ENCODE measurements around the gene KIAA0586.
"Not testable (repeated sequence)": the region's sequence is repeated elsewhere in the genome, so short reads cannot be mapped to it uniquely, and the experiment has no call there.

The KIAA0586 gene

DNA sequence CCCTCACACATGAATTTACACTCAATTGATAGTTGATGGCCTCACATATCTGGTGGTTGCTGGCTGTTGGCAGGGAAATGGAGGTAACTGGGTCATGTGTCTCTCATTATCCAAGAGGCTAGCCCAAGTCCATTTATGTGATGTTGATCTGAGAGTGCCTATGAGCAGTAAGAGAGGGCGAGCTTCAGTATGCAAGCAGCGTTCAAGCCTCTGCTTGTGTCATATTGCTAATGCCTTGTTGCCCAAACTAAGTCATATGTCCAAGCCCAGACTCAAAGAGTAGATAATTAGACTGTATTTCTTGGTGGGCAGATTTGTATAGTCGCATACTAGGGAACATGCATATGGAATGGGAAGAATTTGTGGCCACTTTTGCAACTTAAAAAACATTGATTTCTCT is 126.4 kb downstream of the KIAA0586 start:
- DNase-seq, result no peak

DNA sequence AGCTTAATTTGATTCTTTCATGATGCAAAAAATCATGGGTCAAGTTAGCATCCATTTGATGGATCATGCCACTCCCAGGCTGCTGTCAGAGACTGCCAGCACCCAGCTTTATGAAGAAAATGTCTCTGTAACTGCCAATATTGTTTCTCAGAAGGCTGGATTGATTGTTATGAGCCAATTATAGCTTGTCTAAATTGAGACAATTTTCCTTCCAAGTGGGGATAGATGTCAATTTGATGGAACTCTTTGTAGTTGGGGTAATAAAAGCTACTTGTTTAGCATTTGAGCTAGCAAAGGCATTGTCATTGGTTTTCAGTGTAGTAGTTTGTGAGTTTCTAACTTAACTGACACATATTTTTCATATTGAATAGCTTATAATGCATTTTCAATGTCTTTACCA is 128.1 kb downstream of the KIAA0586 start:
- DNase-seq, result no peak

DNA sequence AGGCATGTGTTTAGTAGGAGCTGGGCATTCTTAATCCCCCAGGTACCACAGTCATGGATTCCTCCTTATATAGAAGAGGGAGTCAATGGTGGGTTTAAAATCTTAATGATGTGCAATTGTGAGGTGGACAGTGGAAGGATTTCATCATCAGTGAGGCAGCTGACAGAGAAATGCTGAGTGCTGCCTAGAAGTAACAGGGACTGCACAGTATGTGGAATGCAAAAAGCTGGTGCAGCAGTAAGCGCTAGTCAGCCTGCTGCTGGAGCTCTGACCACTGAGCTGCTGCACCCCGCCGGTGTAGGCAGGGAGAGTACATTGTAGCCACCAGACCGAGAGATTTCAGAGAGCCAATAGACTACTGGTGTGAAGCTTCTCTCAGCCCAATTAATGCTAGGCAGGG is 129.7 kb downstream of the KIAA0586 start:
- DNase-seq, result no peak

DNA sequence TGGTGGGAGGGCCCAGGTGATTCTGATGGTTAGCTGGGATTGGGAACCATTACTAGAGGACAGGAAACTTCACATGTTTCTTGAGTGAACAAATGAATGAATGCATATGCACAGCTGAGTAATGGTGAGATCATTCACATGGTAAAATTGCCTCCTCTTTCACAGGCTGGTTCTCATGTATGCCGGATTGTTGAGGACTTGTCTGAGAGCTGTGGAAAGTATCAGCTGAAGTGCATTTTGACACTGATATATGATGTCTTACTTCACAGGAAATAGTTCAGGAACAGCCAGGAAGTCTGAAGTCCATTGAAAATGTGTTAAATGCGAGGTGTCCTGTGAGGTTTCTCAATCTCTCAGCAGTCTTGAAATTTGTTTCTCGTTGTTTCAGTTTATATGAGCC is 132.7 kb downstream of the KIAA0586 start:
- no peak for DNase-seq

DNA sequence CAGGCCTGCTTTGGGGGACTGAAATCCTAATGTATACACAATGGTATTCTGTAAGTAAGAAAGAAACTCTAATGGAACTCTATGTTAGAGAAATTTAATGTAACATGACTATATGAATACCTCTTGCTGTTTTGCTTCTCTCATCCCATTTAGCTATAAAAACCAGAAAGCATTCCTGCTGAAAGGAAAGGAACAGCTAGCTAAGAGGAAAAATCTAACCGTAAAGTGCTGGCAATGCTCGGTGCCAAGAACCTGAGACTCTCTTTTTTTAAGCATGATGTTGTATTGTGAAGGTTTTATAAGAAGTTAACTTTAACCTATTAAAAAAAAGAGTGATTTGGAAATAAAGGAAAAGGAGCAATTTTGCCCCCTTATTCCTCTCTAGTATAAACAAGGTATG is 134.6 kb downstream of the KIAA0586 start:
- no peak for DNase-seq

DNA sequence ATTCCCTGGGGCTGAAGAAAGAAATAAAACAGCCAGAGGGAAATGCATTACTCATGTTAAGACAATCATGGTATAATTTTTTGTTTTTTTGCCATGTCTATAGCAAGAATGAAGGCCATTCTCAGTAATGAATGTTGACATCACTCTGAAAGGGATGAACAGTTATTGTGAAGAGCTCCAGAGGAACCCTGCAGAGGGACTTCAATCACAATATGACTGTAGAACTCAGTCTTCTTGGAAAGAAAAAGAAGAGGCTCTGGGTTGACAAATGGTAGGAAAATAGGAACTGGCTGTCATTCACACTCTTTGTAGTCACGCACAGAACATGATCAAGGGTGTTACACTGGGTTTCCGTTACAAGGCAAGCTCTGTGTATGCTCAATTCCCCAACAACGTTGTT is 136.5 kb downstream of the KIAA0586 start:
- DNase-seq, result no peak

DNA sequence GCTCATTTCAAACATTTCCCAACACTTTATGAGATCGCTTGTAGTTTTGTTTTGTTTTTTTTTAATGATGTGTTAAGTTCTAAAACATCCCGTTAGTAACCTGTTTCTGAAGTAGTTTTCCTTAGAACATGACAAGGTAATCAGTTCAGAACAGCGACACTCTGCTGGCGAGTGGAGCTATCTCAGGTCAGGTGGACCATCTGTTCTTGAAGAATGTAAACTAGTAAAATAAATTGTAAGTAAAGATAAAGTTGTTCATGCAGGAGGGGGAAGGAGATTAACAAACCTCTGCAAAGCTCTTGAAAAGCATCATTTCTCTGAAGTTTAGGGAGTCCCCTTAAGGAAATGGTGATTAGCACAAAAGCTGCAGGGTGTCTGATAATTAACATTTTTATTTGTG is 138.3 kb downstream of the KIAA0586 start:
- no peak for DNase-seq

DNA sequence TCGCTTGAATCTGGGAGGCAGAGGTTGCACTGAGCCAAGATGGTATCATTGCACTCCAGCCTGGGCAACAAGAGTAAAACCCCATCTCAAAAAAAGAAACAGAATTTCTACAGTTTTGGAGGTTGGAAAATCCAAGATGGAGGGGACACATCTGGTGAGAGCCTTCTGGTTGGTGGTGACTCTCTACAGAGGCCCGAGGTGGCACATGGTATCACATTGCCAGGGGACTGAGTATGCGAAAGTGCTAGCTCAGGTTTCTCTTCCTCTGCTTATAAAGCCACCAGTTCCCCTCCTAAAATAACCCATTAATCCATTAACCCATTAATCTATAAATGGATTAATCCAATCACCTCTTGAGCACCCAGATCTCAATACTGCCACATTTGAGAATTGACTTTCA is 139.5 kb downstream of the KIAA0586 start:
- no peak for DNase-seq

DNA sequence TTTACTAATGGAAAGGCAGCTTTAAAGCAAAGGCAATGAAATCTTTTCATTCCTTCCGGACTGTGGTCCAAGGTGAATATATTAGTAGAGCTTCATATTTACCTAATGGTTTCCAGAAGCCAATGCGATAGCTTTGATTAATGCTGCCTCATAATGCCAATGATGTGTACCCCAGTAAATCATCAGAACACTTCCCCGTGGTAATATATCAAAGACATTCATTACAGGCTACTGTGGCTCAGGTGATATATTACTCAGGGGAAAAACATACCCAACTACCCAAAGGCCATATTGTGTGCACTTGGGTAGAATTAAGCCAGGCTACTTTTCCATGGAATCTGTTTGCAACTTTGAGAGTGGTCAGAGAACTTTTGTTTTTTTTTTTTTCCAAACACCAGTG is 140.8 kb downstream of the KIAA0586 start:
- DNase-seq, result no peak

DNA sequence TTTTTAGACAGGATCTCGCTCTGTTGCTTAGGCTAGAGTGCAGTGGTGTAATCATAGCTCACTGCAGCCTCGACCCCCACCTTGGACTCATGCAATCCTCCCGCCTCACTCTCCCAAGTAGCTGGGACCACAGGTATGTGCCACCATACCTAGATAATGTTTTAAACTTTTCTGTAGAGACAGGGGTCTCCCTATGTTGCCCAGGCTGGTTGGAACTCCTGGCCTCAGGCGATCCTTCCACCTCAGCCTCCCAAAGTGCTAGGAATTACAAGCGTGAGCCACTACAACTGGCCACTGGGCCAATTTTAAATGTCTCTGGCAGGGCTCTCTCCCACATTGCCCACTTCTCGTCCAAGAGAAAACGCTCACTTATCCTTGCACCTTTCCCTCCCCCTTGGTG is 143.7 kb downstream of the KIAA0586 start:
- DNase-seq, result no peak

DNA sequence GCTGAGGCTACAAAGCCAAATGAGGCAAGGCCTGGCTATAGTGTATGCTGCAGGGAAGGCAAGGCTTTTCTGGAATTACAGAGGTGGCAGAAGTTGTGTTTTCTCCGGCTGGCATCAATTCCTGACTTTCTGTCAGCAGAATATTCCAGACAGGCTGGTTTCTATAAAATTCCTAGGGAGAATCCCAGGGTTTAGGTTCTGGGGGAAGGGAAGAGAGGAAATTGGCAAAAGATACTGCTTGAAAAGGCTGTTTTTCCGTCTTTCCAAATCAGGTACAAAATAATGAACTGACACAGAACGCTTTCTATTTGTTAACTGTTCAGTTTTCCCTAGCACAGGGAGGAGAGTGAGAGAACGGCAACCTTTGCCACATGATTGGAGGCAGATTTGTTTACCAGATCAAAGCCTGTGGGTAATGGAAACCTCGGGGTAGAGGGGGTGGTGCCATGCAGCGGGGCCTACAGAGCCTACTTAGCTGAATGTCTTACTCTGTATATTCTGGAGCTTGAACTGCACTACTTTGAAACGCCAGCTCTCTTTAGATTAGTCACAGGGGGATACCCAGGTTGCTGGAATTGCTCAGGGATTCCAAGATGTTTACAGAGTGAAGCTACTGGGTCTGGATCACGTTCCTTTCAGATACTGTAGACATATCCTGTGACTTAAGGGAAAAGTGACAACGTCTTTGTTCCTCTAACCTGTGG is 144.4 kb downstream of the KIAA0586 start:
- no peak for DNase-seq

DNA sequence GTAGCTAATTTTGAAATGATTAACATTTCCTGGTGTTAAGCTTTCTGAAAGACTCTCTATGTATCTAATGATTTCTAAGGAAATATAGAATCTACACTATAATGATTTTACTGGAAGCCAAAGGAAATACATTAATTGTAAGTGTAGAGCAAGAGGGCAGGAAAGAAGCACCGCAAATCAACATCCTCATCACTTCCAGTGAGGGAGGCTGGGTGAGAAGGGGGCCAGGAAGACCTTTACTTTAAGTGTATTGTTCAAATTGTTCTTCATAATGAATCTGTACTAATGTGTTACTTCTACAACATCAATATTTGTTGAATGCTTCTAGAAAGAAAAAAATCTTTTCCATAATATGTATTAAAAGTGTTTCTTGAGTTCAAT is 144.9 kb downstream of the KIAA0586 start:
- no peak for DNase-seq

DNA sequence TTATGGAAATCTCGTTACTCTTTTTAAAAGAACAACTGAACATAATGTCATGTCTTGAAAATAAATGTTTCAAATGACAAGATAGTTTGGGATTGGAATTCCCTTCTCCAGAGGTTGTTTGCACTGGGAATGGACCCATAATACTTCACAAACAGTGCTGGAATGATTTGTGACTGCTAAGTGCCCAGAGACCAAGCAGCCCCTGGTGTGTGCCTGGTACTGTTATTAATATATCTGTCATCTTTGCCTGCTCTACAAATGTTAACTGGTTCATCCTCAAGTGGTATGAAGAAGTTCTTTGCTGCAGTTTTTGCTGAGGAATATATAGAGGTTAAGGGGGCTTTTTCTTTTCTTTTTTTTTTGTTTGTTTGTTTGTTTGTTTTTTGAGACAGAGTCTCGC is 145.3 kb downstream of the KIAA0586 start:
- DNase-seq, result no peak

DNA sequence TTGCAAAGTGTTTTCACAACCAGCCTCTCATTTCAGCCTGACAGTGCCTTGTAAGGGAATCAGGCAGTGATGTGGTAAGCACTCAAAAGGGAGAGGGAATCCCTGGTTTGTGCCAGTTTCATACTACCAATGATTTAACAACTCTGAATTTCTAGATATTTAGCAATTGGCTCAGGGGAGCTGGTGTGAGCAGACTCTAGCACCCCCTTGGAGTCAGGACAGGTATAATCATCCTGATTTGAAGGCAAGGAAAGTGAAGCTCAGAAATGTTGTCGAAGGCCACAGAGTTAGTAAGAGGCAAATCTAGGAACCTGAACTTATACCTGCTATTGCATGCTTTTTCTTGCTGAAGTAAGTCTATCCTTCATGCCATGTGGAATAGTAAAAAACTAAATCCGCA is 147.1 kb downstream of the KIAA0586 start:
- DNase-seq, result no peak

DNA sequence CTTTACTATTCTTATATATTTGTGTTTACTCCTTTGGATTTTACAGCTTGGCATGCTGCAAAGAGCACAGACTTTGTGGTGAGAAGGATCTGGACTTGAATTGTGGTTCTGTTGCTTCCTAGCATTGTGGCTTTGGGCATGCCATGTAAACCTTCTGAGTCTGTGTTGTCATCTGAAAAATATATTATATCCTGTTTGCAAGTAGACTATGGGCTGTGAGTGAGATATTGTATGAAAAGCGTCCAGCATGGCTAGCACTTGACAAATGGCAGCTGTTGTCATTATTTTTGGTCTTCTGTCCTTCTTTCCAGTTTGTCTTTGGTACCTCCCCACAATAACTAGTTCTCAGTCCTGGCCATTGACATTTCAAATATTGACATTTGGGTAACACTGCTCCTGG is 148.4 kb downstream of the KIAA0586 start:
- DNase-seq, result no peak

DNA sequence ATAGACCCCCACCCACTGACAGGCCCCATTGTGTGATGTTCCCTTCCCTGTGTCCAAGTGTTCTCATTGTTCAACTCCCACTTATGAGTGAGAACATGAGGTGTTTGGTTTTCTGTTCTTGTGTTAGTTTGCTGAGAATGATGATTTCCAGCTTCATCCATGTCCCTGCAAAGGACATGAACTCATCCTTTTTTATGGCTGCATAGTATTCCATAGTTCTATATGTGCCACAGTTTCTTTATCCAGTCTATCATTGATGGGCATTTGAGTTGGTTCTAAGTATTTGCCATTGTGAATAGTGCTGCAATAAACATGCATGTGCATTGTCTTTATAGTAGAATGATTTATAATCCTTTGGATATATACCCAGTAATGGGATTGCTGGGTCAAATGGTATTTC is 152.5 kb downstream of the KIAA0586 start:
- not testable (repeated sequence) for DNase-seq

DNA sequence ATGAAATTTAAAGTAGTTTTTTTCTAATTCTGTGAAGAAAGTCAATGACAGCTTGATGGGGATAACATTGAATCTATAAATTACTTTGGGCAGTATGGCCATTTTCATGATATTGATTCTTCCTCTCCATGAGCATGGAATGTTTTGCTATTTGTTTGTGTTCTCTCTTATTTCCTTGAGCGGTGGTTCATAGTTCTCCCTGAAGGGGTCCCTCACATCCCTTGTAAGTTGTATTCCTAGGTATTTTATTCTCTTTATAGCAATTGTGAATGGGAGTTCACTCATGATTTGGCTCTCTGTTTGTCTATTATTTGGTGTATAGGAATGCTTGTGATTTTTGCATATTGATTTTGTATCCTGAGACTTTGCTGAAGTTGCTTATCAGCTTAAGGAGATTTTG is 153.9 kb downstream of the KIAA0586 start:
- DNase-seq, result not testable (repeated sequence)

DNA sequence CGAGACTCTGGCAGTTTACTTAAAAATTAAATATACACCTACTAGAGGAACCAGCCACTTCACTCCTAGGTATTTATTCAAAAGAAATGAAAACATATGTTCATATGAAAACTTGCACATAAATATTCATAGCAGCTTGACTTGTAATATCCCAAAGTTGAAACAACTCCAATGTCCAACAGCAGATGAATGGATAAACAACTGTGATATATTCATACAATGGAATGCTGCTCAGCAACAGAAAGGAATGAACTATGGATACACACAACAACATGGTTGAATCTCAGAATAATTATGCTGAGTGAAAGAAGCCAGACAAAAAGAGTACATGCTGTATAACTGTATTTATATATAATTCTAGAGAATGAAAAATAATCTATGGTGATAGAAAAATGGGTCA is 156.9 kb downstream of the KIAA0586 start:
- DNase-seq, result no peak

DNA sequence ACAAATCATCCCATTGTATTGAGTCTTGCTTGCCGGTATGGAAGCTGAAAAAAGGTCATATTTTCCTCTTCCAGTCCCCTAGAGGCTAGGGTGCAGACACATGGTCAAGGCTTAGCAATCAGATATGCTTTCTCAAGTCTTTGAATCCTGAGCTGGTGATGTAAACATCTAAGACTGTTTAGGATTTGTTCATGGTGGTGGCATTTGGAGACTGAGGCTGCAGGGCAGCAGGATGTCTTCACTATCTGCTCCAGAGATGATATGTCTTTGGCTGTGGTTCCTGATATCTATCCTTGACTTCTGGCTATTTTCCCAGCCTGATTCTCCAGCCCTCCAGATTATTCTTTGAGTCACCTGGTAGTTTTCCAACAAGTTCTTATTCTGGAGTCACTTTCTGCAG is 159.8 kb downstream of the KIAA0586 start:
- no peak for DNase-seq

DNA sequence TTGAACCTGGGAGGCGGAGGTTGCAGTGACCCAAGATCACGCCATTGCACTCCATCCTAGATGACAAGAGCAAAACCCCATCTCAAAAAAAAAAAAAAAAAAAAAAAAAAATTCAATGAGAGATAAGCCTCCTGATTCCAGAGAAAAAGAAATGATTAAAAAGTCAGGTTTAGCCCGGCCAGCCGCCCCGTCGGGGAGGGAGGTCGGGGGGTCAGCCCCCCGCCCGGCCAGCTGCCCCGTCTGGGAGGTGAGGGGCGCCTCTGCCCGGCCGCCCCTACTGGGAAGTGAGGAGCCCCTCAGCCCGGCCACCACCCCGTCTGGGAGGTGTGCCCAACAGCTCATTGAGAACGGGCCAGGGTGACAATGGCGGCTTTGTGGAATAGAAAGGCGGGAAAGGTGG is 160.8 kb downstream of the KIAA0586 start:
- not testable (repeated sequence) for DNase-seq

DNA sequence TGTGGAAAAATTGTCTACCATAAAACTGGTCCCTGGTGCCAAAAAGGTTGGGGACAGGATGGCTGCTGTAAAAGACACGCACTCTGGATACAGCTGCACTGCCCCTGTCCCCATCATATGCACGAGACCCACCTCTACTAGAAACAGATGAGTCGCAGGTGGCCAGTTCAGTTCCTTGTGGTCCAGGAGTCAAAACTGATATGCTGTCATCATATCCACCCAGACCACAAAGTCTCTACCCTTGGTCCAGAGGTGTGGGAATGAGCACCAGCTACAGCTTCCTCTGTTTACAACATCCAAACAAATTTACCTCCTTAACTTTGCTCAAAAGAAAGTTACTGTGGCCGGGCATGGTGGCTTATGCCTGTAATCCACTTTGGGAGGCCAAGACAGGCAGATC is 166.5 kb downstream of the KIAA0586 start:
- DNase-seq, result no peak

DNA sequence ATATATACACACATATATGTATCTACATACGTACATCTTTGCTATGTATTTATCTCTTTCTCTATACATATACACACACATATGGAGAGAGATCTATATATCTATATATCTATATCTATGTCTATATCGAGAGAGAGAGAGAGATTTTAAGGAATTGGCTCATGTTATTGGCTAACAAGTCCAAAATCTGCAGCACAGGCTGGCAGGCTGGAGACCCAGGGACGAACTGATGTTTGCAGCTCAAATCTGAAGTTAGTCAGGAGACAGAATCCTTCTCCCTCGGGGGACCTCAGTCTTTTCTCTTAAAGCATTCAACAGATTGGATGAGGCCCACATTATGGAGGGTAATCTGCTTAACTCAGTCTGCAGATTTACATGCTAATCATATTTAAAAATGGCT is 169.5 kb downstream of the KIAA0586 start:
- no peak for DNase-seq

DNA sequence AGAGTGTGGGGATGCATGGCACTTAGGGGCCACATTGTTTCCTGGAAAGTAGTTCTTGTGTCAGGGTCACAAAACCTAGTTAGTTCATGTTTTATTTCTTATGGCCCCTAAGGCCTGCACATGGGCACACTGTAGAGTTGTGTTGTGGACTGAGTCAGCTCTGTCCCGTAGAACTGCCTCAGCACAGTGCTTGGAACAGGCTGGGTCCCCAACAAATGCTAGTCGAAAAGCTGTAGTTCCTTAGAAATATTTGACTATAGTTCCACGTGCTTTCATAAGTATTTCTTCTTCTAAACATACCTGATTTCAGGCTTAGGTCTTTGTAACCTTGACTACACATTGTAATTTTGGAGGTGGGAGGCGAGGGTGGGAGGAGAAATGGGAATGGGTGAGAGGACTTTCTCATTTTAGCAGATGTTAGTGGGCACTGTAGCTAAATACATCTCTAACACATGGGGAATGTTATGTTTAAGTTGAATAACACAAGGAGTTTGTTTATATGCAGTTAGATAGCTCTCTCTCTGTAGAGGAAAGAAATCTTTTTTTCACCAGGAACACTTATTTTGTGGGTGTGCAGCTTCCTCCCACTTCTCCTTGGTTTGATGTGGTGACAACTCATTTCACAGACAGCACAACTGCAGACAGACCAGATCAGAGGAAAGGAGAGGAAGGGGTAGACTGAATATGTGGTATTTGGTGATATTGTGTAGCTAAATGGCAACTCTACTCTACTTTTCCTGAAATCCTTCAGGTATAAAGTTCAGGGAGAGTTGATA is 170.7 kb downstream of the KIAA0586 start:
- DNase-seq, result no peak

DNA sequence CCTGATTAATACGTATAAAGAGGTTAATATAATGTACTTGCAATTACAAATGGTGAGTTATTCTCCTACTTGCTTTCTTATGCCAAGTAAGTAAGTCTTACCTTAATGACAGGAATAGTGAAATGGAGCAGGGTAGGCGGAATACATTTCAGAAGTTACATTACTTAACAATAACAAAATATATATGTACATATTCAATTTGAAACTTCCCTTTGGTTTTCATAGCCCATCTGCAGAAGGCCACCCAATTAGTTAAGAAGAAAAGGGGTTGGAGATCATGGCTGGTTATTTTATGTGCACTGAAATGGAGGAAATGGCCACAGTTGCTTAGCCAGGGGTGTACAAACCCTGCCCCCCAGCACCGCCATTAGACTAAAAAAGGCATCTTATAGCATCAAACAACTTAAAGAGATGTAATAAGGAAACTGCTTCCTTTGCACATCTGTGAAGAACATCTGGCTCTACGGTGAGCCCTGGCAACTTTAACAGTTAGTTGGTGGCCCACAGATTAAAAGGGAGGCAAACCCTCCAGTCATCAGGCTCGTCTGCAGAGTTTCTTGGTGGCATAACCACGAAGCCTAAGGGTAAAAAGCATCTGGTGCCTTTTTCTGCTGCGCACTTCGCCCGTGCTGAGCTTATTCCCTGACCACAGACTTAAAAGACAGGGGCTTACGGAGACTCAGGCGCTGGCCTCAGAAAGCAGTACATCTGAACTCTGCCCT is 171.4 kb downstream of the KIAA0586 start:
- no peak for DNase-seq

Data from cortex of kidney (tissue), 1 donor.